C4-2B (cell line): ENCODE results near the gene PHAX.
"Not testable (repeated sequence)": the region's sequence is repeated elsewhere in the genome, so short reads cannot be mapped to it uniquely, and the experiment has no call there.

Source experiments
- H3K27ac ChIP-seq: fragments of 450-650 bp; 2 replicates; pipeline ENCODE4 v1.5.1; 2017
- CTCF ChIP-seq: fragments of 450-650 bp; conservative IDR thresholded peaks from 2 replicates; pipeline ENCODE4 v1.5.1; 2017; ENCODE audit warnings: mild to moderate bottlenecking
- ZFX ChIP-seq: fragments of 450-650 bp; IDR thresholded peaks from 2 replicates; pipeline ENCODE4 v1.6.1; 2017

Gene PHAX

DNA sequence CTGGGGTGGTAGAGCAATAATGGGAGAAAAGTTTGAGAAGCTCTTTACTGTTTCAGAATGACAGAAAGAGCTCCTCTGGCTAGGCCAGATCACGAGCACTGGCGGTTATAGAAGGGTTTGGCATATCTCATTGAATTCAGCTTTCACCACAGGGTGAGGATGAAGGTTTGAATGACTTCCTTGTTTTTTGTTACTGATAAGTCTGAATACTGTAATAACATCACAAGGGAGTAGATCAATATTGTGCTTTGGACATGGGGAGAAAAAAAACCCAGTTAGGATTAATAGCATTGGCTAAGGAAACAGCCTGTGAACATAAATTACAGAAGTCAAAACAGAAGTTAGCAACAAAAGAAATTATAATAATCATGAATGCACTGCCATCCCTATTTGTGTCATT is 9.4 kb downstream of the PHAX start:
- TF ChIP-seq ZFX = no peak
- no peak for TF ChIP-seq CTCF
- H3K27ac ChIP-seq = no peak overlapping the region

- no peak for TF ChIP-seq CTCF
- H3K27ac ChIP-seq = no peak overlapping the region
Observed at GRCh38 chr5:126610616-126611015, 9.9 kb downstream of the PHAX start.

- TF ChIP-seq CTCF (no peak), ZFX (no peak)
- no peak overlapping the region for H3K27ac ChIP-seq
Observed at GRCh38 chr5:126613941-126614592, 13.3 kb downstream of the PHAX start.

DNA sequence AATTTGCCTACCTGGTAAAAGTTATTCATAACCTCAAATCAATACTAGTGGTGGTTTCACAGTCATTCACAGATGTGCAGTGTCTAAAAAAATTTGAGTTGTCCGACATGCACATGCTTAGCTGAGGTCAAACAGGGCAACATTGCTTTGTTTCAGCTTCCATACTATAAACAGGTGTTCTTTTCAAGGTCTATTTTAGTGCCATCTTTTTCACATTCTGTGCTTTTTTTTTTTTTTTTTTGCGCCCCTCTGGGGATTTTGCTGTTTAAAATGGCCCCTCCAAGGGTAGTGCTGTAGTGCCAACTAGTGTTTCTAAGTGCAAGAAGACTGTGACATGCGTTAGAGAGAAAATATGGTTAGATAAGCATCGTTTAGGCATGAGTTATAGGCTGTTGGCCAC is 14.5 kb downstream of the PHAX start:
- no peak for TF ChIP-seq CTCF
- TF ChIP-seq ZFX = no peak
- no peak overlapping the region for H3K27ac ChIP-seq

GRCh38 chr5:126617603-126618002 is 16.9 kb downstream of the PHAX start:
- not testable (repeated sequence) for H3K27ac ChIP-seq

- no peak for TF ChIP-seq ZFX
- no peak overlapping the region for H3K27ac ChIP-seq
Observed at GRCh38 chr5:126619781-126620180, 19.0 kb downstream of the PHAX start.

DNA sequence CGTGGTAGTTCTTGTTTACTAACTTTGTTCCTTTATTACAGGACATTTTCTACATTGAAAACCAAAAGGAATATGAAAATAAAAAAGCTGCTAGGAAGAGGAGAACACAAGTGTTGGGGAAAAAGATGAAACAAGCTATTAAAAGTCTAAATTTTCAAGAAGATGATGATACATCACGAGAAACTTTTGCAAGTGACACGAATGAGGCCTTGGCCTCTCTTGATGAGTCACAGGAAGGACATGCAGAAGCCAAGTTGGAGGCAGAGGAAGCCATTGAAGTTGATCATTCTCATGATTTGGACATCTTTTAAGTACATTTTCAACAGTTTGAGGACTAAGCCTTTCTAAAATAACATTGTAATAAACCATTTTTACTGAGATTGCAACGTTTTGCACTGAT is 23.8 kb downstream of the PHAX start:
- no peak overlapping the region for H3K27ac ChIP-seq
- no peak for TF ChIP-seq ZFX
- TF ChIP-seq CTCF = no peak

DNA sequence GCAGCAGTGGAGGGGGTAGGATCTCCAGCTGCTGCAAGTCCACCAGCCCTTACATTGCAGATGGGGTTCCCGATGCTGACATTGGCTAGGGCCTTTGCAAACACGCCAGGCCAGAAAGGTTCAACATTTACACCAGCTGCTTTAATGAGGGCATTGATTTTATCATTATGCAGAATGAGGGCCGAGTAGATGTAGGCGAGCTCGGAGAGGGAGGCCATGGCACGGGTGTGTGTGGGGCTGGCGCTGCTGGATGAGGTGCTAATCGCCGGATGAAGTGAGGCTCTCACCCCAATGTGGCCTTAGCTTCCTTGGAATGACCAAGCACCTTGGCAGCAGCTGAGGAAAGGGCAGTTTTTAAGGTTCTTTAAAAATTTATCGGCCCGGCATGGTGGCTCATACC is 27.4 kb downstream of the PHAX start:
- no peak overlapping the region for H3K27ac ChIP-seq
- TF ChIP-seq ZFX (no peak), CTCF (no peak)
